ENCODE data around the gene SFXN3. TPM values are rescaled to one million over a fixed set of nuclear protein-coding genes. Genes with fewer than 3 reads are reported as not detected.

SFXN3 gene
- total and polyA plus RNA-seq, 8 donors, result 9.9 to 60.4 (median 20.6) TPM

DNA sequence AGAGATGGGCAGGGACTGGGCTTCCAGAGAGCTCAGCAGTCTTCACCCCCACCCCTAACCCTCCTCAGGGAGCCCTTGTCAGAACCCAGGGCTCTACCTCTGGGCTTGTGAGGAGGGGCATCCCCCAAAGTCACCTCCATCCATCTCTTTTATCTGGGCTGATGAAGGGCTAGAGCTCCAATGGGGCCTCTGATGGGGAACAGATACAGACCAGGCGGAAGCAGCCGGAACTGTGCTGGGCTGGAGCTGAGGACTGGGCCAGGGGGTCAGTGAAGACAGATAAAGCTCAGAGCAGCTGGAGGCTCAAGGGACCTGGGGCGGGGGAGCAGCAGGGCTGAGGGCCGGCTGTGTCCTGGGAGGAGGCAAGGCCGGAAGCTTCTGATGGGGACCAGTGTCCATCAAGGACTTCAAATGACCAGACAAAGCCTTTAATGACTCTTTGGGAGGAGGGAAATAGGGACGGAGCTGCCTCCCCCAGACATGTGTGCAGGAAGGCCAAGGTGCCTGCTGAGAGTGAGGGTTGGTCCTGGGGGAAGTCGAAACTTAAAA is 40.9 kb downstream of the SFXN3 start:
- 65 to 81% (median 75%) methylated on average over 7 of the region's 7 CpGs for WGBS, 5 donors
- peaks cover 8 to 21% (median 14%) of the 10 kb centered on the region in 4 donors for H3K4me1 ChIP-seq
- intact Hi-C loops (cut with DNase I; ENCODE audit: low total_unique reads), result no loop called here
- no peaks in the 10 kb centered on the region for H3K9me3 ChIP-seq
- no peak for DNase-seq
- H3K27me3 ChIP-seq, result peaks cover 0 to 62% (median 28%) of the 10 kb centered on the region in 3 donors
- H3K27ac ChIP-seq, result peak overlapping the region in 1 of 5 donors; percentile 18
- TF ChIP-seq, protein P1, sequence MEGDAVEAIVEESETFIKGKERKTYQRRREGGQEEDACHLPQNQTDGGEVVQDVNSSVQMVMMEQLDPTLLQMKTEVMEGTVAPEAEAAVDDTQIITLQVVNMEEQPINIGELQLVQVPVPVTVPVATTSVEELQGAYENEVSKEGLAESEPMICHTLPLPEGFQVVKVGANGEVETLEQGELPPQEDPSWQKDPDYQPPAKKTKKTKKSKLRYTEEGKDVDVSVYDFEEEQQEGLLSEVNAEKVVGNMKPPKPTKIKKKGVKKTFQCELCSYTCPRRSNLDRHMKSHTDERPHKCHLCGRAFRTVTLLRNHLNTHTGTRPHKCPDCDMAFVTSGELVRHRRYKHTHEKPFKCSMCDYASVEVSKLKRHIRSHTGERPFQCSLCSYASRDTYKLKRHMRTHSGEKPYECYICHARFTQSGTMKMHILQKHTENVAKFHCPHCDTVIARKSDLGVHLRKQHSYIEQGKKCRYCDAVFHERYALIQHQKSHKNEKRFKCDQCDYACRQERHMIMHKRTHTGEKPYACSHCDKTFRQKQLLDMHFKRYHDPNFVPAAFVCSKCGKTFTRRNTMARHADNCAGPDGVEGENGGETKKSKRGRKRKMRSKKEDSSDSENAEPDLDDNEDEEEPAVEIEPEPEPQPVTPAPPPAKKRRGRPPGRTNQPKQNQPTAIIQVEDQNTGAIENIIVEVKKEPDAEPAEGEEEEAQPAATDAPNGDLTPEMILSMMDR (IDR thresholded peaks at IDR 0.05), result no peak
- no peak for TF ChIP-seq POLR2A (IDR thresholded peaks at IDR 0.05)
- no peak for TF ChIP-seq POLR2AphosphoS5 (IDR thresholded peaks at IDR 0.05)
- no peaks in the 10 kb centered on the region for H3K36me3 ChIP-seq
- no peak overlapping the region for H3K4me3 ChIP-seq

DNA sequence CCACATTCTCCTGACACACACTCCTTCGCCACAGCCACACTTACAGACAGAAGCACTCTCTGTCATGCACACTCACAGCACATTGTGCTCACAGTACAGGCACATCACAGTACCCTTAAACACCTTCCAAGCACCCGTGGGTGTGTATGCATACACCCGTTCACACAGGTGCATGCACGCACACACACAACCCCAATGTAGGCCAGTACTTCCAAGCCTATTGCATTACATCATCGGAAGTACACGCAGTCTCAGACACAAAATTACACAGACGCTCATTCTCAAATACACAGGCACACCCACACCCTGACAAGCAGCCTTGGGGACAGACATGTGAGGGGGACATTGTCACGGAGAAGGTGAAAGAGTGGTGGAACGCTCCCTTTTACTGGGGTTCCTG is 41.9 kb downstream of the SFXN3 start:
- intact Hi-C loops (cut with DNase I; ENCODE audit: low total_unique reads), result no loop called here
- no peak for TF ChIP-seq EP300 (IDR thresholded peaks at IDR 0.05)

DNA sequence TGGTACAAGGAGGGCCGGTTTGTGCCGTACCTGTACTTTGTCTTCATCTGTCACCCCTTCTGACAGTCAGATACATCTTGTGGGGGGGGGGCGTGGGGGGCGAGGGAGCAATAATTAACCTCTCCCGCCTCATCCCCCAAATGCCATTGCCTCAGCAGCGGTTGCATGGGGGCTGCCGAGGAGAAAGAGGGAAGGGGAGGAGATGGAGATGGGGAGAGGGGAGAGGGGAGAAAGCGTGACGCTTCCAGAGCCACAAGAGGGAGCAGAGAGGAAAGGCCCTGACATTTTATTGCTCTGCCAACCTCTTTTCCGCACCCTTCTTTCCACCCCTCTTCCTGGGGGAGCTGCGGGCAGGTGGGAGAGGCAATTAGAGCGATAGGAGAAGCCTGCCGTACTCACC is 42.6 kb downstream of the SFXN3 start:
- TF ChIP-seq EP300 (IDR thresholded peaks at IDR 0.05) (no peak), POLR2A (IDR thresholded peaks at IDR 0.05) (no peak), POLR2AphosphoS5 (IDR thresholded peaks at IDR 0.05) (no peak)
- TF ChIP-seq, protein P1 (IDR thresholded peaks at IDR 0.05), result no peak
- no peaks in the 10 kb centered on the region for H3K9me3 ChIP-seq
- H3K36me3 ChIP-seq, result no peaks in the 10 kb centered on the region
- H3K4me1 ChIP-seq, result peaks cover 0 to 13% (median 5%) of the 10 kb centered on the region in 4 donors
- H3K4me3 ChIP-seq, result no peak overlapping the region
- intact Hi-C loops (cut with DNase I; ENCODE audit: low total_unique reads), result no loop called here
- no peak for DNase-seq
- whole genome bisulfite sequencing, 5 donors, result 5 to 14% (median 7%) methylated on average over 13 of the region's 13 CpGs
- H3K27ac ChIP-seq, result no peak overlapping the region
- peaks cover 0 to 63% (median 28%) of the 10 kb centered on the region in 3 donors for H3K27me3 ChIP-seq

More for the DNA sequence above, 41.9 kb downstream of the SFXN3 start:
- WGBS, 5 donors, result 41 to 61% (median 50%) methylated on average over 9 of the region's 9 CpGs
- peaks cover 0 to 13% (median 5%) of the 10 kb centered on the region in 4 donors for H3K4me1 ChIP-seq
- H3K27me3 ChIP-seq, result peaks cover 0 to 59% (median 28%) of the 10 kb centered on the region in 3 donors
- no peak overlapping the region for H3K4me3 ChIP-seq
- H3K9me3 ChIP-seq, result no peaks in the 10 kb centered on the region
- DNase-seq, result no peak
- H3K27ac ChIP-seq, result no peak overlapping the region
- no peaks in the 10 kb centered on the region for H3K36me3 ChIP-seq

DNA sequence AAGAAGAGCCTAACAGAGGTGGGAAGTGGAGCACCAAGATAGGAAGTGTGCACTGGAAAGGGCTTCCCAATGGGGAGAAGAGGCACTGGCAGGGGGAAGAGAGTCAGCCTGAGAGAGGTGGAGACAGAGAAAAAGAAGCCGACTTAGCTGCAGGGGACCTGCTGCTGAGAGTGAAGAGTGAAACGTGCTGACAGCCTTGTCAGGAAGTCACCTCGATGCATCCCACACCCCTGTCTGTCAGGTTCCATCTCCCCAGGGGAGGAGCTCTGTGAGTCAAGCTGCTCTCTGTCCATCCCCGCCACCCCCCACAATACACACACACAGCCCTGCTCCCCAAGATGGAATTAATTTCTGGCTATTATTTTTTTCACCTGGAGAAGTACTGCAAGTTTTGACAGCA is 44.7 kb downstream of the SFXN3 start:
- intact Hi-C loops (cut with DNase I; ENCODE audit: low total_unique reads), result no loop called here
- 6 to 16% (median 11%) methylated on average over 4 of the region's 4 CpGs for WGBS, 5 donors
- H3K27me3 ChIP-seq, result peaks cover 0 to 85% (median 28%) of the 10 kb centered on the region in 3 donors

DNA sequence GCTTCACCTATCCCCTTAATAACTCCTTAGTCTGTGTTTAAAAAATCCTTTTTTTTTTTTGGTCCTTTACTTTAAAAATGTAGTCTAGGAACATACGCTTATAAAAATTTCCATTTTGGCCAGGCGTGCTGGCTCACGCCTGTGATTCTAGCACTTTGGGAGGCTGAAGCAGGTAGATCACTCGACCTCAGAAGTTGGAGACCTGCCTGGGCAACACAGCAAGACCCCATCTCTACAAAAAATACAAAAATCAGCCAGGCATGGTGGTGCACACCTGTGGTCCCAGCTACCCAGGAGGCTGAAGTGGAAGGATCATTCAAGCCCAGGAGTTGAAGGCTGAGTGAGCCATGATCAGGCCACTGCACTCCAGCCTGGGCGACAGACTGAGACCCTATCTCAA is 45.6 kb downstream of the SFXN3 start:
- H3K4me3 ChIP-seq, result no peak overlapping the region
- no peaks in the 10 kb centered on the region for H3K9me3 ChIP-seq
- no peak for DNase-seq
- no peak overlapping the region for H3K27ac ChIP-seq
- intact Hi-C loops (cut with DNase I; ENCODE audit: low total_unique reads), result no loop called here
- TF ChIP-seq EP300 (IDR thresholded peaks at IDR 0.05) (no peak), POLR2AphosphoS5 (IDR thresholded peaks at IDR 0.05) (no peak), POLR2A (IDR thresholded peaks at IDR 0.05) (no peak)
- TF ChIP-seq, protein P1 (IDR thresholded peaks at IDR 0.05), result no peak
- peaks cover 0 to 6% (median 1%) of the 10 kb centered on the region in 4 donors for H3K4me1 ChIP-seq
- 72 to 80% (median 78%) methylated on average over 5 of the region's 5 CpGs for WGBS, 5 donors
- no peaks in the 10 kb centered on the region for H3K36me3 ChIP-seq
- H3K27me3 ChIP-seq, result peaks cover 0 to 91% (median 28%) of the 10 kb centered on the region in 3 donors

More for the DNA sequence above, 44.7 kb downstream of the SFXN3 start:
- no peak for DNase-seq
- Histone ChIP-seq H3K4me1 (peaks cover 0 to 11% (median 3%) of the 10 kb centered on the region in 4 donors), H3K9me3 (no peaks in the 10 kb centered on the region), H3K27ac (no peak overlapping the region), H3K4me3 (no peak overlapping the region), H3K36me3 (no peaks in the 10 kb centered on the region)
- TF ChIP-seq POLR2A (IDR thresholded peaks at IDR 0.05), result no peak
